T-helper 1 cell treated with Interleukin-12 subunit alpha and Interleukin-12 subunit beta and Interleukin-4 antibody, amounts not matched to agents 30 ng/mL and 1 ng/mL, for 36 hours (primary cell): ENCODE data around the gene NOC2L. TPM values are rescaled to one million over a fixed set of nuclear protein-coding genes. Genes with fewer than 3 reads are reported as not detected.

ENCODE experiments used
- intact Hi-C: fragments of 100-400 bp; cut with micrococcal nuclease; formaldehyde crosslinking; loops from one replicate; pipeline ENCODE4 v1.15.1; 2024
- total RNA-seq: library from RNA; stranded (reverse); gene quantifications from 2 replicates; pipeline ENCODE4 v1.2.3, GENCODE V29; 2022

The NOC2L gene
- total RNA-seq, 1 donor from 2014 or later: 90.0 TPM

GRCh38 chr1:932776-933602 lies 26.1 kb downstream of the NOC2L start:
- intact Hi-C loops: no loop called here

- intact Hi-C loops: no loop called here
Observed at GRCh38 chr1:932173-932510, 26.9 kb downstream of the NOC2L start.

GRCh38 chr1:931380-932172 lies 27.5 kb downstream of the NOC2L start:
- intact Hi-C loops: no loop called here

- intact Hi-C loops: no loop called here
Observed at GRCh38 chr1:930633-931138, 28.4 kb downstream of the NOC2L start.

- intact Hi-C loops: no loop called here
Observed at GRCh38 chr1:929712-930632, 29.1 kb downstream of the NOC2L start.

- intact Hi-C loops: no loop called here
Observed at GRCh38 chr1:928825-929661, 30.0 kb downstream of the NOC2L start.

- intact Hi-C loops: no loop called here
Observed at GRCh38 chr1:927748-928147, 31.3 kb downstream of the NOC2L start.

- intact Hi-C loops: no loop called here
Observed at GRCh38 chr1:927234-927633, 31.8 kb downstream of the NOC2L start.

- intact Hi-C loops: no loop called here
Observed at GRCh38 chr1:925561-926421, 33.3 kb downstream of the NOC2L start.

- intact Hi-C loops: no loop called here
Observed at GRCh38 chr1:924656-925560, 34.1 kb downstream of the NOC2L start.

GRCh38 chr1:923991-924655 lies 34.9 kb downstream of the NOC2L start:
- intact Hi-C loops: no loop called here

GRCh38 chr1:923131-923990 lies 35.7 kb downstream of the NOC2L start, which contains the start of gene SAMD11:
SAMD11 (plus strand) TSS chr1:923923; CDS start chr1:924432, 509 bp downstream.
- intact Hi-C loops: no loop called here

GRCh38 chr1:921011-921837 lies 37.8 kb downstream of the NOC2L start:
- intact Hi-C loops: no loop called here

- intact Hi-C loops: no loop called here
Observed at GRCh38 chr1:920521-920920, 38.5 kb downstream of the NOC2L start.

- intact Hi-C loops: no loop called here
Observed at GRCh38 chr1:920010-920409, 39.0 kb downstream of the NOC2L start.

GRCh38 chr1:919271-919872 lies 39.7 kb downstream of the NOC2L start:
- intact Hi-C loops: no loop called here
